ENCODE data around the gene TRAPPC5. TPM values are rescaled to one million over a fixed set of nuclear protein-coding genes. Genes with fewer than 3 reads are reported as not detected.
A peak's percentile ranks its signal among the peaks of the same experiment; 100 is the strongest.

TRAPPC5 gene
- total and polyA plus RNA-seq, 4 donors: 29.8 to 224 (median 125) TPM

DNA sequence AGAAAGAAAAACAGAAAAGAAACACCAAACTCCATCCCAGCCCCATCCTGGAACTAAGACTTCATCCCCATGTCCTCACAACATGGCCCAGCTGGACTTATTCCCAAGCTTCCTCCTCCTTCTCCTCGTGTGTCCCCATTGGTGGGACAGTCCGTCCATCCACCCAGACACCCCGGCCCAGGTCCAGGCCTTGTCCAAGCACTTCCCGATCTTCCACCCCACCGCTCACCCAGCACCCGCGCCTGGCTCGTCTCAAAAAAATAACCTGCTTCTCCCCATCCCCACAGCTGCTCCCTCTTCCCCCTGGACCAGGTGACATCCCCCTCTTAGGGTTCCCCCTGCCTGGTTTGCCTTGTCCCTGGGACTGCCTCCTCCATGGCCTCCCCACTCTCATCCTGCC, 22.7 kb downstream of the TRAPPC5 start:
- H3K36me3 ChIP-seq (ENCODE audit: control insufficient read depth in 4 of 4, insufficient read depth in 4 of 4, low read length in 4 of 4): no peaks in the 10 kb centered on the region
- peaks cover 0 to 3% (median 2%) of the 10 kb centered on the region in 3 donors for H3K27me3 ChIP-seq (ENCODE audit: control insufficient read depth in 3 of 3, insufficient read depth in 3 of 3, low read length in 2 of 3)
- ATAC-seq (ENCODE audit: insufficient read depth, low FRiP score) (no peak), DNase-seq (no peak)
- H3K9ac ChIP-seq (ENCODE audit: insufficient read depth in 1 of 2, low read length in 2 of 2): no peak overlapping the region
- TF ChIP-seq, protein P1, sequence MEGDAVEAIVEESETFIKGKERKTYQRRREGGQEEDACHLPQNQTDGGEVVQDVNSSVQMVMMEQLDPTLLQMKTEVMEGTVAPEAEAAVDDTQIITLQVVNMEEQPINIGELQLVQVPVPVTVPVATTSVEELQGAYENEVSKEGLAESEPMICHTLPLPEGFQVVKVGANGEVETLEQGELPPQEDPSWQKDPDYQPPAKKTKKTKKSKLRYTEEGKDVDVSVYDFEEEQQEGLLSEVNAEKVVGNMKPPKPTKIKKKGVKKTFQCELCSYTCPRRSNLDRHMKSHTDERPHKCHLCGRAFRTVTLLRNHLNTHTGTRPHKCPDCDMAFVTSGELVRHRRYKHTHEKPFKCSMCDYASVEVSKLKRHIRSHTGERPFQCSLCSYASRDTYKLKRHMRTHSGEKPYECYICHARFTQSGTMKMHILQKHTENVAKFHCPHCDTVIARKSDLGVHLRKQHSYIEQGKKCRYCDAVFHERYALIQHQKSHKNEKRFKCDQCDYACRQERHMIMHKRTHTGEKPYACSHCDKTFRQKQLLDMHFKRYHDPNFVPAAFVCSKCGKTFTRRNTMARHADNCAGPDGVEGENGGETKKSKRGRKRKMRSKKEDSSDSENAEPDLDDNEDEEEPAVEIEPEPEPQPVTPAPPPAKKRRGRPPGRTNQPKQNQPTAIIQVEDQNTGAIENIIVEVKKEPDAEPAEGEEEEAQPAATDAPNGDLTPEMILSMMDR (IDR thresholded peaks at IDR 0.05; ENCODE audit: control extremely low read depth, extremely low read depth): no peak
- WGBS, 2 donors: 68 to 75% methylated on average over 8 of the region's 8 CpGs
- H3K27ac ChIP-seq (ENCODE audit: low read depth in 1 of 2, low read length in 1 of 2): no peak overlapping the region
- peaks cover 0 to 8% (median 0%) of the 10 kb centered on the region in 5 donors for H3K4me1 ChIP-seq (ENCODE audit: control insufficient read depth in 5 of 5, insufficient read depth in 5 of 5, low read length in 5 of 5)
- H3K9me3 ChIP-seq (ENCODE audit: control insufficient read depth in 4 of 4, insufficient read depth in 3 of 4, low read length in 3 of 4): peaks cover 0 to 1% (median 0%) of the 10 kb centered on the region in 4 donors
- no peak overlapping the region for H3K4me3 ChIP-seq

DNA sequence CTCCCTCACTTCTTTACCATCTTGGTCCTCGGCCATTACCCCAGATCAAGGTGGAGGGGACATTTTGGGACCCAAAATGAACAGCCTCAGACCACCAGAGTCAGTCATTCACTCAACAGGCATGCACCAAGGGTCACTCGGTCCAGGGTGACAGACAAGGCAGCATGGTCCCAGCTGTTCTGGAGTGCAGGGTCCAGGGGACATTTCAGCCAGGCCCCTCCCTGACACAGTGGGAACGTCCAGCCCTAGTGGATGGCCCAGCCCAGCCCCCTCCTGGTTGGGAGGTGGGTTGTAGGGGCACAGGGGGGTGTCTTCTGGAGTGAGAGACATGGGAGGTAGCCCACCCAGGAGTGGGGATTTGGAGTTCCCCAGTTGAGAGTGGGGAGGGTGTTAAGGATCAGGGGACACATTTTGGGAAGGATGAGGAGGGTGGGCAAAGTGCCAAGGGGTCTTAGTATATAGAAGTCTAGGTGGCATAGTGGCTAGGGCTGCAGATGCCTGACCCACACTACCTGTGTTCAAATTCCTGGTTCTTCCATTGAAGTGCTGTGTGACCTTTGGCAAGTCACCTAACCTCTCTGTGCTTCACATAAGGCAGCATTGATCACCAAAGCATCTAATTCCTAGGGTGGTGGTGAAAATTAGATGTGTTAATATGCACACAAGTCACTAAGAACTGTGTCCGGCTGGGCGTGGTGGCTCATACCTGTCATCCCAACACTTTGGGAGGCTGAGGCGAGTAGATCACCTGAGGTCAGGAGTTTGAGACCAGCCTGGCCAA, 23.8 kb downstream of the TRAPPC5 start:
- H3K4me1 ChIP-seq (ENCODE audit: control insufficient read depth in 5 of 5, insufficient read depth in 5 of 5, low read length in 5 of 5): peaks cover 0 to 8% (median 0%) of the 10 kb centered on the region in 5 donors
- H3K27me3 ChIP-seq (ENCODE audit: control insufficient read depth in 3 of 3, insufficient read depth in 3 of 3, low read length in 2 of 3): peaks cover 0 to 3% (median 2%) of the 10 kb centered on the region in 3 donors
- no peak overlapping the region for H3K27ac ChIP-seq (ENCODE audit: low read depth in 1 of 2, low read length in 1 of 2)
- 84 to 88% methylated on average over 6 of the region's 6 CpGs for WGBS, 2 donors
- no peaks in the 10 kb centered on the region for H3K36me3 ChIP-seq (ENCODE audit: control insufficient read depth in 4 of 4, insufficient read depth in 4 of 4, low read length in 4 of 4)
- no peak overlapping the region for H3K4me3 ChIP-seq
- ATAC-seq (ENCODE audit: insufficient read depth, low FRiP score) (no peak), DNase-seq (no peak)
- H3K9me3 ChIP-seq (ENCODE audit: control insufficient read depth in 4 of 4, insufficient read depth in 3 of 4, low read length in 3 of 4): peaks cover 0 to 1% (median 0%) of the 10 kb centered on the region in 4 donors
- no peak overlapping the region for H3K9ac ChIP-seq (ENCODE audit: insufficient read depth in 1 of 2, low read length in 2 of 2)
- TF ChIP-seq, protein P1 (IDR thresholded peaks at IDR 0.05; ENCODE audit: control extremely low read depth, extremely low read depth): no peak

DNA sequence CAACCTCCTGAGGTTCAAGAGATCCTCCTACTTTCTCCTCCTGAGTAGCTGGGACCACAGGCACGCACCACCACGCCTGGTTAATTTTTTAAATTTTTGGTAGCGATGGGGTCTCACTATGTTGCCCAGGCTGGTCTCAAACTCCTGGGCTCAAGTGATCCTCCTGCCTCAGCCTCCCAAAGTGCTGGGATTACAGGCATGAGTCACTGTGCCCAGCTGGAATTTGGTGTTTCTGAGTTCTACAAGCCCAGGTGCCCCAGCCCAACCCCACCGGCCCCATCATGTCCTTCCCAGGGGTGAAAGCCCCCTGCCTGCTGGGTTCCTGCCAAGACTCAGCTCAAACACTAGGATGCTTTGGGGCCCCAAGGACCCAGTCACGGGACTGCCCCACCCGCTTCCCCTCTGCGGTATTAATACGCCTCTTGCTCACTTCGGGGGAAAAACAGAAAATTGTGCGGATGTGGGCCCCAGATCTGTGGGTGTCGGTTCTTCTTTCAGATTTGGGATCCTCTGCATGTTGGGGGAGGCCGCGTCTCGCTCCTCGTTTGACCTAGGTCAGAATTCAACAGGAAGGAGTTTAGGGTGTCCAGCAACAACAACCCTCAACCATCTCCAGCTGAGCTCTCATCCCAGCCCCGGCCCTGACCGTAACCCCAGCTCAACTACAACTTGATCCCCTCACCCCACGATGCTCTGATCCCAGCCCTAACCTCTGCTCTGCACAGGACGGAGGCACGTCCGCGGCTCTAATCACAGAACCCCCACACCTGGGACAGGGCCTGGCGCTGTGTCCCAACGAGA, 25.0 kb downstream of the TRAPPC5 start:
- Histone ChIP-seq H3K27ac (ENCODE audit: low read depth in 1 of 2, low read length in 1 of 2) (peak overlapping the region in 1 of 2 donors; percentile 64), H3K4me1 (ENCODE audit: control insufficient read depth in 5 of 5, insufficient read depth in 5 of 5, low read length in 5 of 5) (peaks cover 0 to 8% (median 0%) of the 10 kb centered on the region in 5 donors), H3K4me3 (no peak overlapping the region), H3K36me3 (ENCODE audit: control insufficient read depth in 4 of 4, insufficient read depth in 4 of 4, low read length in 4 of 4) (no peaks in the 10 kb centered on the region), H3K27me3 (ENCODE audit: control insufficient read depth in 3 of 3, insufficient read depth in 3 of 3, low read length in 2 of 3) (peaks cover 0 to 2% (median 0%) of the 10 kb centered on the region in 3 donors), H3K9ac (ENCODE audit: insufficient read depth in 1 of 2, low read length in 2 of 2) (no peak overlapping the region), H3K9me3 (ENCODE audit: control insufficient read depth in 4 of 4, insufficient read depth in 3 of 4, low read length in 3 of 4) (no peaks in the 10 kb centered on the region)
- 31 to 55% methylated on average over 24 of the region's 24 CpGs for WGBS, 2 donors
- DNase-seq (peak in 2 of 3 donors; percentile 6 to 19), ATAC-seq (ENCODE audit: insufficient read depth, low FRiP score) (no peak)
- TF ChIP-seq, protein P1 (IDR thresholded peaks at IDR 0.05; ENCODE audit: control extremely low read depth, extremely low read depth): no peak

Data from lung (tissue), 12 donors.